NB4 (cell line): ENCODE data around the gene LDLRAD4.

Experiments used
- MYC ChIP-seq: IDR thresholded peaks from 2 replicates; pipeline ENCODE4 v1.6.1; 2011; ENCODE audit warnings: low read depth, low read length
- POLR2A ChIP-seq: IDR thresholded peaks from 2 replicates; pipeline ENCODE4 v1.6.1; 2011; ENCODE audit warnings: mild to moderate bottlenecking; ENCODE audit not compliant: insufficient read length; ENCODE audit errors: extremely low read depth
- TF ChIP-seq, protein P1 (sequence below): IDR thresholded peaks from one replicate; pipeline ENCODE4 v1.5.1; 2012; ENCODE audit warnings: low read depth, low read length
- TF ChIP-seq, protein P2 (sequence below): IDR thresholded peaks from 2 replicates; pipeline ENCODE4 v1.6.1; 2011; ENCODE audit warnings: low read depth, low read length

DNA sequence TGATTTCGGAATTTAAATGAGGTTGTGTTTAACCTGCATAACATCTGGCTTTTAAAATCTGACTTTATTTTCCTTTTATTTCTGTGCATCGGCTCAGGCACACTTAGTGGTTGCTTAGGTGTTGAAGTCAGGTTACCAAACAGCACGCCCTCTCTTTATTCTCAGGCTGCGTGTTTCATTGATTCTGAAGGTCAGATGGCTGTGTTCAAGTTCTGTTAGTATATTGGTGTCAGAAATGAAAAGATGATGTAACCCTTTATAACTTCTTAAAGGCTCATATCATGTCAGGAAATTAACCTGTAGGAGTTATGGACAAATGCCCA lies 246.5 kb downstream of the LDLRAD4 start:
- TF ChIP-seq, protein P1, sequence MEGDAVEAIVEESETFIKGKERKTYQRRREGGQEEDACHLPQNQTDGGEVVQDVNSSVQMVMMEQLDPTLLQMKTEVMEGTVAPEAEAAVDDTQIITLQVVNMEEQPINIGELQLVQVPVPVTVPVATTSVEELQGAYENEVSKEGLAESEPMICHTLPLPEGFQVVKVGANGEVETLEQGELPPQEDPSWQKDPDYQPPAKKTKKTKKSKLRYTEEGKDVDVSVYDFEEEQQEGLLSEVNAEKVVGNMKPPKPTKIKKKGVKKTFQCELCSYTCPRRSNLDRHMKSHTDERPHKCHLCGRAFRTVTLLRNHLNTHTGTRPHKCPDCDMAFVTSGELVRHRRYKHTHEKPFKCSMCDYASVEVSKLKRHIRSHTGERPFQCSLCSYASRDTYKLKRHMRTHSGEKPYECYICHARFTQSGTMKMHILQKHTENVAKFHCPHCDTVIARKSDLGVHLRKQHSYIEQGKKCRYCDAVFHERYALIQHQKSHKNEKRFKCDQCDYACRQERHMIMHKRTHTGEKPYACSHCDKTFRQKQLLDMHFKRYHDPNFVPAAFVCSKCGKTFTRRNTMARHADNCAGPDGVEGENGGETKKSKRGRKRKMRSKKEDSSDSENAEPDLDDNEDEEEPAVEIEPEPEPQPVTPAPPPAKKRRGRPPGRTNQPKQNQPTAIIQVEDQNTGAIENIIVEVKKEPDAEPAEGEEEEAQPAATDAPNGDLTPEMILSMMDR = no peak
- no peak for TF ChIP-seq POLR2A
- TF ChIP-seq MYC = no peak
- TF ChIP-seq, protein P2, sequence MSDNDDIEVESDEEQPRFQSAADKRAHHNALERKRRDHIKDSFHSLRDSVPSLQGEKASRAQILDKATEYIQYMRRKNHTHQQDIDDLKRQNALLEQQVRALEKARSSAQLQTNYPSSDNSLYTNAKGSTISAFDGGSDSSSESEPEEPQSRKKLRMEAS = no peak
